ENCODE measurements around the gene PAQR6. TPM values are rescaled to one million over a fixed set of nuclear protein-coding genes. Genes with fewer than 3 reads are reported as not detected.

Gene PAQR6
- total and polyA plus RNA-seq, 2 of the 8 experiments (the other 6 are each of a cell fraction or from before 2014, with no cell fraction given) = 7.1 to 11.3 TPM

GRCh38 chr1:156246781-156247459 is 936 bp downstream of the PAQR6 start (continued):
- no peak for TF ChIP-seq CHD7 (IDR thresholded peaks at IDR 0.05; ENCODE audit: insufficient replicate concordance, low read length)
- TF ChIP-seq RNF2 (IDR thresholded peaks at IDR 0.05; ENCODE audit: borderline replicate concordance, low read depth, low read length, missing control alignments, poor library complexity, severe bottlenecking) = no peak
- TF ChIP-seq ASH2L (IDR thresholded peaks at IDR 0.05; ENCODE audit: low read length) = no peak
- no peak for TF ChIP-seq NRF1 (IDR thresholded peaks at IDR 0.05; ENCODE audit: low read depth, low read length)
